SK-MEL-5 (cell line): ENCODE data around the gene TLE3. TPM values are rescaled to one million over a fixed set of nuclear protein-coding genes. Genes with fewer than 3 reads are reported as not detected.
"Not testable (repeated sequence)": the region's sequence is repeated elsewhere in the genome, so short reads cannot be mapped to it uniquely, and the experiment has no call there.

Experiments
- DNase-seq: peaks from one replicate; pipeline ENCODE4 v3.0.0-alpha.2; 2016; ENCODE audit warnings: low read depth, low spot score
- in situ Hi-C: cut with HindIII; loops from 2 replicates; pipeline ENCODE4 v1.10.0; 2016; ENCODE audit warnings: low sequenced_read_pairs, high pct_unique_total_duplicates, low pct_unique_long_range_greater_than_20kb
- polyA plus RNA-seq, 2 experiments: library from polyadenylated mRNA; depleted of rRNA; stranded (reverse); fragments of >200 nt; gene quantifications; 2 replicates each; pipeline ENCODE4 v1.2.3, GENCODE V29; 2015
- total RNA-seq: library from RNA; depleted of rRNA; stranded (reverse); fragments of >200 nt; shearing (Covaris generic); gene quantifications from 2 replicates; pipeline ENCODE4 v1.2.3, GENCODE V29; 2014; rRNA removed

TLE3 gene
- 6.5 and 10.3 TPM in 2 replicates for total RNA-seq
- polyA plus RNA-seq (2015; cell fraction: cytosol; rRNA removed): 24.7 and 40.1 TPM in 2 replicates
- 19.3 and 38.3 TPM in 2 replicates for polyA plus RNA-seq (2015; cell fraction: nucleus; rRNA removed)

DNA sequence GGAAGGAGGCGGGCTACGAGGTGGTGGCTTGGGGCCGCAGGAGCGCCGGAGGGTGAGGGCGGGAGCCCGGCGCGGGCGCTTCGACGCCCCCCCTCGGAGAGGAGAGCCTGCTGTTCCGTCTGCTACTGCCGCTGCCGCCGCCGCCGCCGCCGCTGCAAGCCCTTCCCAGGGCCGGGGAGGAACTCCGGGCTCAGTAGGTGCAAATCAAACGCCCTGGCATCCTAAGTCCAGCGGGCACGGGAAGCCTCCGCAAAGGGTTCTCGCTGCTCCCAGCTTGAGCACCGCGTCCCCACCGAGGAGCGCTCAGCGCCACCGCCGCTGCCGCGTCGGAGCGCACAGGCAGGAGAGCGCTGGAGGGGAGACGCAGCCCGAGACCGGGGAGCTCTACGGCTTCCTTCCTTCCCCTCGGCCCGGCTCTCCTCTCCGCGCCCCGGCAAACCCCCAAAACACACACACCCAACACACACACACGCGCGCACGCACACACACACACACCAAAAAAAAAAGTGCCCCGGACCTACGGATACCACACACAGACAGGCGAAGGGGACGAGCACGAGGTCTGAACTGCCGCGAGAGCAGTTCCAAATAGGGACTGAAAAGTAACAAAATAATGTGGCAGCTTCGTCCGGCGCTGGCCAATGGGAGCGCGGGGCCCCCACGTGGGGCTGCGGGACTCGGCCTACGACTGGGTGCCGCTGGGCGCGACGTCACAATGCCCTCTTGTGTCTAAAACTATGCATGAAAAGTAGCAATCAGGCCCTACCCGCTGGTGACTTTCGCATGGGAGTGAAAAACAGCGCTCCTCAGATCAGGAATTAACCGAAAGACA is at the start of gene TLE3:
TSS of gene TLE3 (minus strand) at position 597 of the 832 bp plus-strand sequence. CDS start 1,119 bp downstream, outside the sequence.
- DNase-seq: peak; percentile 98
- in situ Hi-C loops: no loop called here

DNA sequence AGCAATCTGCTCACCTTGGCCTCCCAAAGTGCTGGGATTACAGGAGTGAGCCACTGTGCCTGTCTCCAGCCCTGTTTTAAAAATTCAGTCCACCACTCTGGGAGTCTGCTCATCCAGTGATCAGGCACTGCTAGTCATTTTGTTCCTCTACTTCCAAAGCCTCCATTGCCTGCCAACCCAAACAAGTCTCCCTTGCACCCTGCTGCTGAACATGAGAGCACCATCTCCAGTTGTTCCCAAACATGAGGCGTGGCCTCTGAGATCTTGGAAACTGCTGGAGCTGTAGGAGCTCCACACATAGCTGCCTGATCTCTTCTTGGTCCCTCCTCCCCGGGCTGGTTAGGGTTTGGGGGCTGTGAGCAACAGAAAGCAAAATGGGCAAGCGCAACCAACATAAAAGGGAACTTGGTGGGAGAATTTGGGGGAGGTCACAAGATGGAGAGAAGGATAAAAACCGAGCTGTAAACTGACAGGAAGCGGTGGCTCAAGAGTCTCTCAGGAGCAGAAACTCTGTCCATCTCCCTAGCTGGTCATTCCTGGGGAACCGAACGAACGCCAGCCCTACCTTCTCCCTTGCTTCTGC is 49.6 kb upstream of the TLE3 start:
- in situ Hi-C loops: no loop called here

GRCh38 chr15:70146771-70147170 is 49.1 kb upstream of the TLE3 start:
- in situ Hi-C loops: no loop called here
- DNase-seq: no peak

More for the DNA sequence above, 49.6 kb upstream of the TLE3 start:
- DNase-seq: no peak

GRCh38 chr15:70146162-70146561 is 48.4 kb upstream of the TLE3 start:
- in situ Hi-C loops: no loop called here
- no peak for DNase-seq

GRCh38 chr15:70145261-70145660 is 47.5 kb upstream of the TLE3 start:
- in situ Hi-C loops: no loop called here
- no peak for DNase-seq

GRCh38 chr15:70142322-70143191 is 44.8 kb upstream of the TLE3 start:
- DNase-seq: no peak
- in situ Hi-C loops: no loop called here

- no peak for DNase-seq
- in situ Hi-C loops: no loop called here
Measured at GRCh38 chr15:70142072-70142321, 44.3 kb upstream of the TLE3 start.

GRCh38 chr15:70141376-70142071 is 43.8 kb upstream of the TLE3 start:
- in situ Hi-C loops: no loop called here
- no peak for DNase-seq

GRCh38 chr15:70140543-70141375 is 43.0 kb upstream of the TLE3 start:
- no peak for DNase-seq
- in situ Hi-C loops: no loop called here

DNA sequence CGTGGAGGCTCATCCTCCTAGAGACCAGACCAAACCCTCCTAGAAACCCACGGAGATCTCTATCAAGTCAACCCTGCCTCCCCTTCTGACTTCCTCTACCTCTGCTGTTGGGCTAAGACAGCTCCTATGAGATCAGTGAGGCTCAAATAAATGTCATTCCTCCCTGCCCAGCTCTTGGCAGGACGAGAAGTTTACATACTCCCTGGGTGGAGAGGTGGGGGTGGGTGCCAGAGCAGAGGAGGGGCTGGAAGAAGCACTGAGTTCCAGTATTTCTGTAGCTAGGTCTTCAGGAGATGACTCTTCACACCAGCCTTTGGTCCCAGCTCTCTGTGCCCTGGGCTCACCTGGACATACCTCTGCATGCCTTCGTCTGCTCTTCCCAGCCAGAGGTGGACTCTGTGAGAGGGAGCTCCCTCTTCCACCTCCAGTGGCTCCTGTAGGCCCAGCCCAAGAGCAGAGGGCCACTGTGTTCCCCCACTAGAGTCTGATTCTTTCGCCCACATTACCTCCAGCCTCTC is 42.4 kb upstream of the TLE3 start:
- DNase-seq: no peak
- in situ Hi-C loops: no loop called here

DNA sequence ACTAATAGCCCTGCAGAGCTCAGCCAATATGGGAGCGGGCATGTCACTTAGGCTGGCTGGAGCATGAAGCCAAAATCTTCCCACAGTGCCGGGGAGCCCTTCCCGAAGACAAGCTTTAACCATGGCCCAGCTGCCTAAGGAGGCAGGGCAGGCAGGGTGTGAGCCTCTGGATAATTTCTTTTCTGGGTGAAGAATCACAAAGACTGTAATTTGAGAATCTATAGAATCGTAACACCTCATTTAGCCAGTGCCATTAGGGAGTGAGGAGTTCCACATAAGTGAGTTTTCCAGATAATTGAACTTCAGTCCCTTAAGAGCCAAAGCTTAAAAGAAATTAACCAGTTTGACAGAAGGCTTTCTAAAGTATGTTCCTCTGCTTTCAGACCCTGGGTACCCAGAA is 40.2 kb upstream of the TLE3 start:
- in situ Hi-C loops: no loop called here
- DNase-seq: no peak

- in situ Hi-C loops, DNase-seq: not testable (repeated sequence)
Measured at GRCh38 chr15:70137021-70137420, 39.3 kb upstream of the TLE3 start.

DNA sequence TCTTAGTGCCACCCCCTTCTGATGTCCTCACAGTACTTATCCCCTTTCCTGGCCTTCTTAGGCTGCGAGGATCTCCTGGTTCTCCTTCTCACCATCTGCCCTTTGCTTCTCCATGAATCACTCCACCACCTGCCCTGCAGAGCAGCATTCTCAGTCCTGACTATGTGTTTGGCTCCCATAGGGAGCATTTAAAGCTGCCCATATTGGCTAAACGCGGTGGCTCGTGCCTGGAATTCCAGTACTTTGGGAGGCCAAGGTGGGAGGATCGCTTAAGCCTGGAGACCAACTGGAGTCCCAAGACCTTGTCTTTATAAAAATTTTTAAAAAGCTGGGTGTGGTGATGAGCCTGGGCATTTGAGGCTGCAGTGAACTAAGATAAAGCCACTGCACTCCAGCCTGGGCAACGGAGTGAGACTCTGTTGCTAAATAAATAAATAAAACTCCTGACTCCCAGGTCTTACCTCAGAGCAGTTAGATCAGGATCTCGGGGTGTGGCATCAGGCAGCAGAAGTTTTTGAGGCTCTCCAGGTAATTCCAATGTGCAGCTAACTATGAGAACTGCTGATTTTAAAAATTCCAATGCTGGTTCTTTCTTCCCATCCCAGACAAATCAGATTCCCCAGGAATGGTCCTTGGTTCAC is 36.2 kb upstream of the TLE3 start:
- in situ Hi-C loops: no loop called here
- DNase-seq: no peak

- no peak for DNase-seq
- in situ Hi-C loops: no loop called here
Measured at GRCh38 chr15:70133296-70133695, 35.6 kb upstream of the TLE3 start.

DNA sequence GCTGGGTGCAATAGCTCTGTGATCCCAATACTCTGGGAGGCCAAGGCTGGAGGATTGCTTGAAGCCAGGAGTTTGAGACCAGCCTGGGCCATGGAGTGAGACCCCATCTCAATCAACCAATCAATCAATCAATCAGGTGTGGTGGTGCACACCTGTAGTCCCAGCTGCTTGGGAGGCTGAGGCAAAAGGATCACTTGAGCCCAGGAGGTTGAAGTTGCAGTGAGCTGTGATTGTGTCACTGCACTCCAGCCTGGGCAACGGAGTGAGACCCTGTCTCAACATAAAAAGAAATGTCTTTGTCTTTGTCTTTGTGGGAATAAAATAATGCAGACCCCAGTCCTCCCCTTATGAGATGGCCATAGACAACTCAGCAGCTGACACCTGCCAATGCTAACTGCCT is 34.9 kb upstream of the TLE3 start:
- DNase-seq: no peak
- in situ Hi-C loops: no loop called here

DNA sequence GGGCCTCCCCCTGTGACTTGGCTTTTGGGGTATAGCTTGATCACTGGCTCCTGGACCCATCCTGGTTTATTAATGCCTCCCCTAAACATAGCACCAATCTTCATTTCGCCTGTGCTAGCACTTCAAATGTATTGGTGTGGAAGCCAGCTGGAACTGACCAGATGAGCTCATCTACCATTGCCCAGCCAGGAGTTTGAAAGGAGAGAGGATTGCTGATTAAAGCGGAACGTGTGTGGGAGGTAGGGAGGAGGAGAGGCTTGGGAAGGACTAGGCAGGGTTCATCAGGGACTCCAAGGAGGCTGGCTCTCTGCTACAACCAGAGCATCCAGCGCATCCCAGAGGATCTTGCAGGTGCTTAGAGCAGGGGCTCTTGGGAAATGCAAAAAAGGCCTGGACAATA is 34.4 kb upstream of the TLE3 start:
- no peak for DNase-seq
- in situ Hi-C loops: no loop called here
